ENCODE data around the gene TCAP.

Gene TCAP

GRCh38 chr17:39629898-39630297 is 35.3 kb upstream of the TCAP start:
- Histone ChIP-seq H4K20me1 (ENCODE audit: insufficient read depth, low read length) (no peaks in the 10 kb centered on the region), H3K9me3 (replicated peaks; ENCODE audit: insufficient read depth, low read length) (no peaks in the 10 kb centered on the region), H3K79me2 (ENCODE audit: low read length) (no peaks in the 10 kb centered on the region), H3K36me3 (replicated peaks; ENCODE audit: insufficient read depth, low read length) (no peaks in the 10 kb centered on the region), H3K4me2 (ENCODE audit: low read depth, low read length) (no peak overlapping the region), H3K27ac (ENCODE audit: low read length) (no peak overlapping the region), H3K9me2 (replicated peaks; ENCODE audit: insufficient read depth, low read length) (no peaks in the 10 kb centered on the region), H3K4me3 (ENCODE audit: low read length) (no peak overlapping the region), H3K27me3 (replicated peaks; ENCODE audit: insufficient read depth, low read length) (peaks cover 48% of the 10 kb centered on the region), H3F3A (ENCODE audit: insufficient read depth, low read length) (no peaks in the 10 kb centered on the region), H3K9ac (ENCODE audit: low read length) (no peak overlapping the region), H2AFZ (ENCODE audit: low read length) (no peak overlapping the region), H3K4me1 (ENCODE audit: low read length) (no peaks in the 10 kb centered on the region)
- DNase-seq = no peak
- TF ChIP-seq, protein P1, sequence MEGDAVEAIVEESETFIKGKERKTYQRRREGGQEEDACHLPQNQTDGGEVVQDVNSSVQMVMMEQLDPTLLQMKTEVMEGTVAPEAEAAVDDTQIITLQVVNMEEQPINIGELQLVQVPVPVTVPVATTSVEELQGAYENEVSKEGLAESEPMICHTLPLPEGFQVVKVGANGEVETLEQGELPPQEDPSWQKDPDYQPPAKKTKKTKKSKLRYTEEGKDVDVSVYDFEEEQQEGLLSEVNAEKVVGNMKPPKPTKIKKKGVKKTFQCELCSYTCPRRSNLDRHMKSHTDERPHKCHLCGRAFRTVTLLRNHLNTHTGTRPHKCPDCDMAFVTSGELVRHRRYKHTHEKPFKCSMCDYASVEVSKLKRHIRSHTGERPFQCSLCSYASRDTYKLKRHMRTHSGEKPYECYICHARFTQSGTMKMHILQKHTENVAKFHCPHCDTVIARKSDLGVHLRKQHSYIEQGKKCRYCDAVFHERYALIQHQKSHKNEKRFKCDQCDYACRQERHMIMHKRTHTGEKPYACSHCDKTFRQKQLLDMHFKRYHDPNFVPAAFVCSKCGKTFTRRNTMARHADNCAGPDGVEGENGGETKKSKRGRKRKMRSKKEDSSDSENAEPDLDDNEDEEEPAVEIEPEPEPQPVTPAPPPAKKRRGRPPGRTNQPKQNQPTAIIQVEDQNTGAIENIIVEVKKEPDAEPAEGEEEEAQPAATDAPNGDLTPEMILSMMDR (IDR thresholded peaks at IDR 0.05; ENCODE audit: low read length) = no peak
- no peak for TF ChIP-seq EZH2phosphoT487 (IDR thresholded peaks at IDR 0.05; ENCODE audit: low read length)

DNA sequence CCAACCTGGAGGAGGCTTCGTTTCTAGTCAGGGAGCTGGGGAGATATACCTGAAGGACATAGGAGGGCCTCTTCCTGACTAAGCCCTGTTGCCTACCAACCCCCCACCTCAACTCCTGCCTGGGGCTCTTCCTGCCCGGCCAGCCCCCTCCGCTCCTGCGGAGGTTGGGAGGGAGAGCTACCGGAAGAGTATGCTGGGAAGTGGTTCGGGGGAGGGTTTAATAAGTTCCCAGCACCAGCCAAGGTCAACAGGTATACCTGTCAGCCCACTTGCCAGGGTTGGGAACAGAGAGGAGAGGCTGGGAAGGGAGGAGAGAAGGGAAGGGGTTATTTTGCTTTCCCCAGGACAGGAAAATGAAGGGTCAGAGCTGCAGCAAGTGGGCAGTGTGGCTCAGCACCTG is 33.7 kb upstream of the TCAP start:
- Histone ChIP-seq H3F3A (ENCODE audit: insufficient read depth, low read length) (no peaks in the 10 kb centered on the region), H3K79me2 (ENCODE audit: low read length) (no peaks in the 10 kb centered on the region), H3K9me3 (replicated peaks; ENCODE audit: insufficient read depth, low read length) (no peaks in the 10 kb centered on the region), H3K9ac (ENCODE audit: low read length) (no peak overlapping the region), H3K4me3 (ENCODE audit: low read length) (no peak overlapping the region), H3K9me2 (replicated peaks; ENCODE audit: insufficient read depth, low read length) (no peaks in the 10 kb centered on the region), H3K36me3 (replicated peaks; ENCODE audit: insufficient read depth, low read length) (no peaks in the 10 kb centered on the region), H3K27me3 (replicated peaks; ENCODE audit: insufficient read depth, low read length) (peaks cover 35% of the 10 kb centered on the region), H4K20me1 (ENCODE audit: insufficient read depth, low read length) (no peaks in the 10 kb centered on the region), H2AFZ (ENCODE audit: low read length) (no peak overlapping the region), H3K4me2 (ENCODE audit: low read depth, low read length) (no peak overlapping the region), H3K4me1 (ENCODE audit: low read length) (no peaks in the 10 kb centered on the region; the same call in 1 of the 2 replicates), H3K27ac (ENCODE audit: low read length) (no peak overlapping the region)
- no peak for DNase-seq
- TF ChIP-seq EZH2phosphoT487 (IDR thresholded peaks at IDR 0.05; ENCODE audit: low read length) (no peak), EZH2 (optimal IDR thresholded peaks at IDR 0.05; ENCODE audit: low read depth, low read length) (no peak)
- TF ChIP-seq, protein P1 (IDR thresholded peaks at IDR 0.05; ENCODE audit: low read length) = no peak

GRCh38 chr17:39632153-39632941 is 32.8 kb upstream of the TCAP start:
- no peaks in the 10 kb centered on the region; the same call in 1 of the 2 replicates for H3K4me1 ChIP-seq (ENCODE audit: low read length)
- TF ChIP-seq, protein P1 (IDR thresholded peaks at IDR 0.05; ENCODE audit: low read length) = no peak
- TF ChIP-seq EZH2 (optimal IDR thresholded peaks at IDR 0.05; ENCODE audit: low read depth, low read length) (no peak), EZH2phosphoT487 (IDR thresholded peaks at IDR 0.05; ENCODE audit: low read length) (no peak)
- H4K20me1 ChIP-seq (ENCODE audit: insufficient read depth, low read length) = no peaks in the 10 kb centered on the region

More at GRCh38 chr17:39632153-39632941, 32.8 kb upstream of the TCAP start:
- H3K9ac ChIP-seq (ENCODE audit: low read length) = no peak overlapping the region
- H3K9me2 ChIP-seq (replicated peaks; ENCODE audit: insufficient read depth, low read length) = no peaks in the 10 kb centered on the region
- H3F3A ChIP-seq (ENCODE audit: insufficient read depth, low read length) = no peaks in the 10 kb centered on the region
- H3K4me3 ChIP-seq (ENCODE audit: low read length) = no peak overlapping the region
- H3K36me3 ChIP-seq (replicated peaks; ENCODE audit: insufficient read depth, low read length) = no peaks in the 10 kb centered on the region
- no peak for DNase-seq
- no peak overlapping the region for H3K27ac ChIP-seq (ENCODE audit: low read length)
- H3K27me3 ChIP-seq (replicated peaks; ENCODE audit: insufficient read depth, low read length) = peaks cover 26% of the 10 kb centered on the region
- H2AFZ ChIP-seq (ENCODE audit: low read length) = no peak overlapping the region
- no peaks in the 10 kb centered on the region for H3K9me3 ChIP-seq (replicated peaks; ENCODE audit: insufficient read depth, low read length)
- no peak overlapping the region for H3K4me2 ChIP-seq (ENCODE audit: low read depth, low read length)
- H3K79me2 ChIP-seq (ENCODE audit: low read length) = peaks cover 3% of the 10 kb centered on the region
